G401 (cell line): Measurements from ENCODE around the gene CDH23. TPM values are rescaled to one million over a fixed set of nuclear protein-coding genes. Genes with fewer than 3 reads are reported as not detected.

Source experiments
- DNase-seq: peaks from one replicate; pipeline ENCODE4 v3.0.0-alpha.2; 2015; ENCODE audit warnings: low spot score
- in situ Hi-C: cut with HindIII; loops from 2 replicates; pipeline ENCODE4 v1.10.0; 2016; ENCODE audit warnings: low sequenced_read_pairs, mixed read lengths
- total RNA-seq: library from RNA; depleted of rRNA; stranded (reverse); fragments of >200 nt; shearing (Covaris generic); gene quantifications from 2 replicates; pipeline ENCODE4 v1.2.3, GENCODE V29; 2014

CDH23 gene
- total RNA-seq, 1 experiment from 2014 or later, result 5.9 TPM

GRCh38 chr10:71451754-71452153 lies 55.0 kb downstream of the CDH23 start:
- DNase-seq, result no peak
- in situ Hi-C loops, result no loop called here

GRCh38 chr10:71453186-71453585 lies 56.5 kb downstream of the CDH23 start:
- in situ Hi-C loops, result no loop called here
- DNase-seq, result no peak

GRCh38 chr10:71454347-71454746 lies 57.6 kb downstream of the CDH23 start:
- in situ Hi-C loops, result no loop called here
- peak; percentile 93 for DNase-seq

- in situ Hi-C loops, result no loop called here
Observed at GRCh38 chr10:71455035-71455434, 58.3 kb downstream of the CDH23 start.

GRCh38 chr10:71456631-71457030 lies 59.9 kb downstream of the CDH23 start:
- in situ Hi-C loops, result no loop called here
- DNase-seq, result no peak

More at GRCh38 chr10:71455035-71455434, 58.3 kb downstream of the CDH23 start:
- DNase-seq, result no peak

GRCh38 chr10:71457908-71458307 lies 61.2 kb downstream of the CDH23 start:
- in situ Hi-C loops, result no loop called here
- no peak for DNase-seq

- in situ Hi-C loops, result no loop called here
Observed at GRCh38 chr10:71458387-71458786, 61.7 kb downstream of the CDH23 start.

GRCh38 chr10:71459513-71459912 lies 62.8 kb downstream of the CDH23 start:
- in situ Hi-C loops, result no loop called here
- no peak for DNase-seq

More at GRCh38 chr10:71458387-71458786, 61.7 kb downstream of the CDH23 start:
- DNase-seq, result no peak

- in situ Hi-C loops, result no loop called here
- no peak for DNase-seq
Observed at GRCh38 chr10:71460615-71461014, 63.9 kb downstream of the CDH23 start.

GRCh38 chr10:71461457-71461856 lies 64.7 kb downstream of the CDH23 start:
- in situ Hi-C loops, result no loop called here
- DNase-seq, result no peak

GRCh38 chr10:71462062-71462935 lies 65.6 kb downstream of the CDH23 start:
- in situ Hi-C loops, result no loop called here
- peak; percentile 78 for DNase-seq

GRCh38 chr10:71463111-71463510 lies 66.4 kb downstream of the CDH23 start:
- DNase-seq, result peak; percentile 99
- in situ Hi-C loops, result no loop called here

- DNase-seq, result no peak
- in situ Hi-C loops, result no loop called here
Observed at GRCh38 chr10:71465551-71466252, 69.0 kb downstream of the CDH23 start.

- in situ Hi-C loops, result no loop called here
- DNase-seq, result no peak
Observed at GRCh38 chr10:71466330-71466729, 69.6 kb downstream of the CDH23 start.

GRCh38 chr10:71467161-71467560 lies 70.4 kb downstream of the CDH23 start:
- in situ Hi-C loops, result no loop called here
- peak; percentile 68 for DNase-seq

GRCh38 chr10:71467569-71468362 lies 71.0 kb downstream of the CDH23 start:
- in situ Hi-C loops, result no loop called here
- DNase-seq, result peak; percentile 82

- in situ Hi-C loops, result no loop called here
- DNase-seq, result peak; percentile 58
Observed at GRCh38 chr10:71468363-71469094, 71.8 kb downstream of the CDH23 start.

GRCh38 chr10:71471006-71471405 lies 74.3 kb downstream of the CDH23 start:
- in situ Hi-C loops, result no loop called here
- no peak for DNase-seq

- DNase-seq, result peak; percentile 53
- in situ Hi-C loops, result no loop called here
Observed at GRCh38 chr10:71471957-71472365, 75.2 kb downstream of the CDH23 start.
